Activated B cell treated with CpG ODN at 0.5 μM for 24 hours (primary cell): ENCODE results near the gene U2AF1L4. TPM values are rescaled to one million over a fixed set of nuclear protein-coding genes. Genes with fewer than 3 reads are reported as not detected.

Experiments
- ATAC-seq: fragments of 200-7000 bp; cut with Tn5 transposase; one replicate; pipeline ENCODE4 v1.10.0; 2021; ENCODE audit warnings: low read depth, mild to moderate bottlenecking, moderate library complexity
- CTCF ChIA-PET: fragments of 350-600 bp; sonication (Branson Sonifier 250); formaldehyde crosslinking; loops from one replicate; lab custom pipeline; 2021; ENCODE audit warnings: antibody characterized with exemption; lab: Charles Lee
- POLR2A ChIA-PET: fragments of 350-600 bp; sonication (Branson Sonifier 250); formaldehyde crosslinking; loops from one replicate; lab custom pipeline; 2021; ENCODE audit warnings: antibody characterized with exemption; lab: Charles Lee
- DNase-seq: peaks from one replicate; pipeline ENCODE4 v3.0.0; 2022
- H3K27ac Mint-ChIP-seq: one replicate; pipeline ENCODE4 v1.8.0; 2020; ENCODE audit warnings: mixed read lengths
- H3K27me3 Mint-ChIP-seq: one replicate; pipeline ENCODE4 v1.8.0; 2021; ENCODE audit warnings: mixed read lengths
- H3K36me3 Mint-ChIP-seq: one replicate; pipeline ENCODE4 v1.8.0; 2021; ENCODE audit warnings: low read depth, mixed read lengths
- H3K4me1 Mint-ChIP-seq: one replicate; pipeline ENCODE4 v1.8.0; 2021; ENCODE audit warnings: mixed read lengths
- H3K4me3 Mint-ChIP-seq: one replicate; pipeline ENCODE4 v1.8.0; 2020; ENCODE audit warnings: mild to moderate bottlenecking, mixed read lengths
- H3K9me3 Mint-ChIP-seq: one replicate; pipeline ENCODE4 v1.8.0; 2020; ENCODE audit warnings: mixed read lengths
- CTCF ChIP-seq: fragments of 200-600 bp; IDR thresholded peaks from one replicate; pipeline ENCODE4 v1.8.0; 2022; ENCODE audit warnings: antibody characterized with exemption, mild to moderate bottlenecking
- intact Hi-C: fragments of 100-400 bp; cut with micrococcal nuclease; formaldehyde crosslinking; loops from one replicate; pipeline ENCODE4 v1.15.1; 2024
- total RNA-seq: library from RNA; stranded (reverse); gene quantifications from 2 replicates; pipeline ENCODE4 v1.2.3, GENCODE V29; 2022

U2AF1L4 gene
- total RNA-seq, 1 donor from 2014 or later, result 46.1 TPM

- intact Hi-C loops, result no loop called here
- DNase-seq (no peak), ATAC-seq (no peak)
- TF ChIP-seq CTCF, result no peak
- Mint-ChIP-seq H3K27ac (no peak overlapping the region), H3K36me3 (peaks cover 34% of the 10 kb centered on the region), H3K4me3 (no peak overlapping the region), H3K4me1 (peaks cover 39% of the 10 kb centered on the region), H3K27me3 (peaks cover 15% of the 10 kb centered on the region), H3K9me3 (no peaks in the 10 kb centered on the region)
- ChIA-PET CTCF (no interaction called here), POLR2A (interaction anchor here (1.0 kb wide), 1 partner anchor 152 kb away, joined by 6 read pairs; no protein-coding TSS in a partner anchor)
Measured at GRCh38 chr19:35752746-35753350, 7.6 kb upstream of the U2AF1L4 start.

GRCh38 chr19:35751839-35752745 is 6.9 kb upstream of the U2AF1L4 start:
- DNase-seq (no peak), ATAC-seq (no peak)
- ChIA-PET POLR2A (interaction anchor here (0.6 to 1.1 kb wide), 3 partner anchors 10 to 152 kb away, joined by 3 to 6 read pairs (median 6); partner anchors contain the start of genes IGFLR1 and NFKBID), CTCF (no interaction called here)
- Mint-ChIP-seq H3K36me3 (peaks cover 32% of the 10 kb centered on the region), H3K27ac (no peak overlapping the region), H3K4me3 (no peak overlapping the region), H3K27me3 (peaks cover 12% of the 10 kb centered on the region), H3K9me3 (no peaks in the 10 kb centered on the region), H3K4me1 (peaks cover 35% of the 10 kb centered on the region)
- no peak for TF ChIP-seq CTCF
- intact Hi-C loops, result no loop called here

- ATAC-seq, result no peak
- DNase-seq, result no peak
- CTCF ChIA-PET, result no interaction called here
Measured at GRCh38 chr19:35750167-35750566, 4.9 kb upstream of the U2AF1L4 start.

GRCh38 chr19:35748106-35749020 is 3.1 kb upstream of the U2AF1L4 start, which contains the start of gene LIN37:
Gene LIN37 (plus strand): TSS chr19:35748576. CDS start chr19:35748725, 149 bp downstream.
- ATAC-seq, result peak; percentile 73
- H3K27ac Mint-ChIP-seq, result peak within 1 kb of the TSS; percentile 96
- CTCF ChIA-PET, result interaction anchor here (0.7 to 1.2 kb wide), 2 partner anchors 11 to 54 kb away, joined by 3 to 4 read pairs; no protein-coding TSS in a partner anchor

More at GRCh38 chr19:35750167-35750566, 4.9 kb upstream of the U2AF1L4 start:
- POLR2A ChIA-PET, result interaction anchor here (0.6 to 2.5 kb wide), 3 partner anchors 7 to 48 kb away, joined by 3 to 9 read pairs (median 6); no protein-coding TSS in a partner anchor
- intact Hi-C loops, result no loop called here
- peaks cover 38% of the 10 kb centered on the region for H3K36me3 Mint-ChIP-seq
- H3K4me3 Mint-ChIP-seq, result no peak overlapping the region
- no peaks in the 10 kb centered on the region for H3K9me3 Mint-ChIP-seq
- peaks cover 37% of the 10 kb centered on the region for H3K4me1 Mint-ChIP-seq
- TF ChIP-seq CTCF, result no peak
- no peak overlapping the region for H3K27ac Mint-ChIP-seq
- H3K27me3 Mint-ChIP-seq, result peaks cover 5% of the 10 kb centered on the region

More at GRCh38 chr19:35748106-35749020, 3.1 kb upstream of the U2AF1L4 start, which contains the start of gene LIN37:
- Mint-ChIP-seq H3K36me3 (peaks cover 30% of the 10 kb centered on the region), H3K9me3 (no peaks in the 10 kb centered on the region), H3K4me3 (peak within 1 kb of the TSS; percentile 98), H3K4me1 (peaks cover 48% of the 10 kb centered on the region), H3K27me3 (no peaks in the 10 kb centered on the region)
- intact Hi-C loops, result loop anchor here (1.0 to 10.0 kb wide), 8 partner anchors 10 to 1566 kb away; partner anchors contain the start of genes ARHGAP33, OVOL3, POLR2I and PROSER3
- POLR2A ChIA-PET, result interaction anchor here (0.5 to 2.5 kb wide), 20 partner anchors 8 to 565 kb away, joined by 3 to 16 read pairs (median 6); partner anchors contain the start of genes ALKBH6, ATP4A, COX6B1 and FFAR1
- peak; percentile 91 for DNase-seq
- no peak for TF ChIP-seq CTCF
